Parathyroid adenoma (tissue), 2 donors: Measurements from ENCODE around the gene IGLON5.
A peak's percentile ranks its signal among the peaks of the same experiment; 100 is the strongest.

Source experiments
- H2AFZ ChIP-seq: fragments of 300-600 bp; sonication (generic); one replicate; pipeline ENCODE4 v1.7.0; 2017; ENCODE audit warnings: antibody characterized with exemption, mild to moderate bottlenecking
- H3K27ac ChIP-seq: fragments of 300-600 bp; sonication (generic); one replicate; pipeline ENCODE4 v1.7.0; 2017
- H3K27me3 ChIP-seq: fragments of 300-600 bp; sonication (generic); one replicate; pipeline ENCODE4 v1.7.0; 2017; ENCODE audit warnings: low read length; ENCODE audit not compliant: control insufficient read depth, insufficient read depth
- H3K36me3 ChIP-seq: fragments of 300-600 bp; sonication (generic); one replicate; pipeline ENCODE4 v1.7.0; 2017; ENCODE audit warnings: low read length; ENCODE audit not compliant: control insufficient read depth, insufficient read depth
- H3K4me1 ChIP-seq: fragments of 300-600 bp; sonication (generic); one replicate; pipeline ENCODE4 v1.7.0; 2017; ENCODE audit warnings: control low read depth
- H3K4me2 ChIP-seq: fragments of 300-600 bp; sonication (generic); one replicate; pipeline ENCODE4 v1.7.0; 2017; ENCODE audit warnings: low read length
- H3K4me3 ChIP-seq: fragments of 300-600 bp; sonication (generic); one replicate; pipeline ENCODE4 v1.7.0; 2017; ENCODE audit warnings: low read depth, low read length
- H3K79me2 ChIP-seq: fragments of 300-600 bp; sonication (generic); one replicate; pipeline ENCODE4 v1.7.0; 2017; ENCODE audit warnings: control low read depth
- H3K9ac ChIP-seq: fragments of 300-600 bp; sonication (generic); one replicate; pipeline ENCODE4 v1.7.0; 2017; ENCODE audit warnings: mild to moderate bottlenecking
- H3K9me3 ChIP-seq: fragments of 300-600 bp; sonication (generic); one replicate; pipeline ENCODE4 v1.7.0; 2017; ENCODE audit warnings: low read length; ENCODE audit not compliant: control insufficient read depth
- CTCF ChIP-seq: fragments of 300-600 bp; sonication (generic); IDR thresholded peaks from one replicate; pipeline ENCODE4 v1.7.0; 2017; ENCODE audit warnings: antibody characterized with exemption, mild to moderate bottlenecking
- donor health status: primary hyperparathyroidism.

Gene IGLON5

DNA sequence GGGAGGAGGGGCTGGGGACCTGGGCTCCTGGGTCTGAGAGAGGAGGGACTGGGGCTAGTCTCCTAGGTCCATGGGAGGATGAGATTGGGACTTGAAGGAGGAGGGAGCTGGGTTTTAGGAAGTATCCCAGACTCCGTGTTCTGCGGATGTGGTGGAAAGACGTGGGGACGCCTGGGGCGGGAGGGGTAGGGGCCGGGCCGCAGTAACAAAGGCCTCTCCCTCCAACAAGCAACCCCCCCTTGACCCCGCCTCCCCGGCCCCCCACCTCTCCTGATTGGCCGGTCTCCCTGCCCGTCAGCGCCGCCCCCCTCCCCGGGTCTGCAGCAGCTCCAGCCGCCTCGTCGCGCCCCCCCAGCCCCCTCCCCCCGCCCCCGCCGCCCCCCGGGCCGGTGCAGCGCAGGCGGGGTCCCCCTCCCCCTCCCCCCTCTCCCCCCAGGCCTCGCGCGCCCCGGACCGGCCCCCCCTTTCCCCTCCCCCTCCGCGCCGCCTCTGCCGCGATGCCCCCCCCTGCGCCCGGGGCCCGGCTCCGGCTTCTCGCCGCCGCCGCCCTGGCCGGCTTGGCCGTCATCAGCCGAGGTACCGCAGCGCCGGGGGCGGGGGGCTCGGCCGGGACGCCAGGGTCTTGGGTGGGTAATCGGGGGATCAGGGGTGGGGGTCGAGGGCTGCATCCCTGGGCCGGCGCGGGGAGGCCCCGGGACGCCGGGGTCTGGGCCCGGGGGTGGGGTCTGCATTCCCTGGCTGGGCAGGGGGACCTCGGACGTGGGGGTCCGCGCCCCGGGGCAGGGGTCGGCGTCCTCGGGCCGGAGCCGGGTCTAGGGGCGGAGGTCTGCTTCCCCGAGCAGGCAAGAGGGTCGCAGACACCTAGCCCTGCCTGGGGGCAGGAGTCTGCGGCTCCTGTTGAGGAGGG is at the start of gene IGLON5:
Gene IGLON5 (plus strand): TSS at position 294 of the 907 bp plus-strand sequence. CDS start 204 bp downstream, at position 498.
- Histone ChIP-seq H3K9ac (no peak within 1 kb of the TSS), H3K4me3 (no peak within 1 kb of the TSS), H3K27me3 (no peaks in the 10 kb centered on the region), H3K9me3 (no peaks in the 10 kb centered on the region), H3K79me2 (no peaks in the 10 kb centered on the region), H3K36me3 (no peaks in the 10 kb centered on the region), H3K4me1 (no peaks in the 10 kb centered on the region), H2AFZ (peak within 1 kb of the TSS; percentile 42), H3K4me2 (no peak within 1 kb of the TSS), H3K27ac (no peak within 1 kb of the TSS)
- no peak for TF ChIP-seq CTCF

GRCh38 chr19:51263808-51264207 is 47.6 kb upstream of the IGLON5 start:
- no peaks in the 10 kb centered on the region for H3K79me2 ChIP-seq
- no peaks in the 10 kb centered on the region for H3K4me1 ChIP-seq
- H3K27ac ChIP-seq: no peak overlapping the region
- no peak overlapping the region for H3K4me2 ChIP-seq
- no peak overlapping the region for H3K4me3 ChIP-seq
- H3K9ac ChIP-seq: no peak overlapping the region
- no peaks in the 10 kb centered on the region for H3K9me3 ChIP-seq
- no peak overlapping the region for H2AFZ ChIP-seq
- H3K27me3 ChIP-seq: no peaks in the 10 kb centered on the region
- H3K36me3 ChIP-seq: no peaks in the 10 kb centered on the region
- no peak for TF ChIP-seq CTCF

DNA sequence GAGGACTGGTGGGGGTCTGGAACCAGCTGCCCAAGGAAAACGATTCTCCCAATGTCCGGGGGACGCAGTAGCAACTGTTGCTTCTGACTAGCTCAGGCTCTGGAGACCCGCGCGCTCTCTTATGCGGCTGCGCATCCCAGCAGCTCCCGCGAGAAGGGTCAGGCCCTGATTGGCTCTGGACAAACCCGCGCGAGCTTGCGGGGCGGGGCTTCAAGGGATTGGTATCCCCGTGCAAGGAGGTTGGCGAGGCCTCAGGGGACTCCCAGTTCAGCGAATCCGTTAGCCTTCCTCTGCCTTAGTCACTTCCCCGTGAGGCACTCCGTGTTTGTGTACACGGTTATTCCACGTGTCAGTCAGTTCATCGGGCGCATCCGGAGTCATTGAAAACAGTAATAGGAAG is 40.4 kb upstream of the IGLON5 start:
- H3K79me2 ChIP-seq: no peaks in the 10 kb centered on the region
- no peaks in the 10 kb centered on the region for H3K27me3 ChIP-seq
- TF ChIP-seq CTCF: no peak
- no peak overlapping the region for H3K4me2 ChIP-seq
- H3K36me3 ChIP-seq: no peaks in the 10 kb centered on the region
- no peak overlapping the region for H2AFZ ChIP-seq
- H3K9ac ChIP-seq: no peak overlapping the region
- peaks cover 6% of the 10 kb centered on the region for H3K4me1 ChIP-seq
- no peaks in the 10 kb centered on the region for H3K9me3 ChIP-seq
- no peak overlapping the region for H3K27ac ChIP-seq
- no peak overlapping the region for H3K4me3 ChIP-seq

DNA sequence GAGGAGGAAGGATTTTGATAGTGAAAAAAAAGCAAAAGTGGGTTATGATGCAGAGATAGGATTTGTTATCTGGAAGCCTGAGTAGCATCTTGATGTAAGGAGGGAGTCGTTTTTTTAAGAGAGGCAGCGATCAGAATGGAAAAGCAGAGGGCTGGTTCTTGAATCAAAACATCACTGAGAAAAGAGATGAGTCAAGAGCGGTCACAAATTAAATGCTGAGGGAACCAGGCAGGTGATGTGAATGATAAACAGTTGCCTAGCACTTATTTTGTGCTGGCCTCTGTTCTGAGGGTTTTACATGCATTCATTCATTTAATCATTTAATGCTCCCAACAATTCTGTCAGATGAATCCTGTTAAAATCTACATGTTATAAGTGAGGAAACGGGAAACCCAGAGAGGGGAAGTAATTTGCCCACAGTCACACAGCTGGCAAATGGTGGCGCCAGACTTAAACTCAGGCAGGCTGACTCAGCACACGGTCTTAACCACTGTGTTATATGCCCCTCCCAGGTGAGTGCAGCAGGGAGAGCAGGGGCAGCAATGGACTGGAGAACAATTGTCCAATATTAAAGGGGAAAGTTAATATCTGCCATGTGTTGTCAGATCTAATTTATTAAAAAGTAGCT is 39.1 kb upstream of the IGLON5 start:
- no peaks in the 10 kb centered on the region for H3K36me3 ChIP-seq
- peaks cover 6% of the 10 kb centered on the region for H3K4me1 ChIP-seq
- no peak overlapping the region for H3K4me2 ChIP-seq
- no peak overlapping the region for H3K27ac ChIP-seq
- TF ChIP-seq CTCF: no peak
- no peaks in the 10 kb centered on the region for H3K9me3 ChIP-seq
- H3K9ac ChIP-seq: no peak overlapping the region
- no peaks in the 10 kb centered on the region for H3K27me3 ChIP-seq
- H2AFZ ChIP-seq: no peak overlapping the region
- no peak overlapping the region for H3K4me3 ChIP-seq
- H3K79me2 ChIP-seq: no peaks in the 10 kb centered on the region
